Measurements from ENCODE around the gene DDX24. TPM values are rescaled to one million over a fixed set of nuclear protein-coding genes. Genes with fewer than 3 reads are reported as not detected.

Gene DDX24
- total RNA-seq: 89.9 and 94.8 TPM in 2 replicates

GRCh38 chr14:94080621-94081385 lies at the start of gene DDX24, which contains the start of gene IFI27L1:
Gene DDX24 (minus strand): TSS chr14:94081202. CDS start chr14:94079742, 1,460 bp downstream.
Gene IFI27L1 (plus strand): TSS chr14:94081310. CDS start chr14:94096938, 15,628 bp downstream.

GRCh38 chr14:94129111-94129757 lies 48.2 kb upstream of the DDX24 start, which contains the start of gene IFI27L2:
Gene IFI27L2 (minus strand): TSS chr14:94129604. CDS start chr14:94129564, 40 bp downstream.

GRCh38 chr14:94110552-94111181 lies 29.7 kb upstream of the DDX24 start, which contains the start of gene IFI27:
Gene IFI27 (plus strand): TSS chr14:94110736.

GRCh38 chr14:94026173-94026888 lies 54.7 kb downstream of the DDX24 start, which contains the start of gene OTUB2:
Gene OTUB2 (plus strand): TSS chr14:94026340. CDS start chr14:94026538, 198 bp downstream.

Other genes with a start within 250 kb of the DDX24 start
- not detected in 2 replicates for gene FAM181A, start 153.9 kb downstream of the DDX24 start, total RNA-seq
- gene ASB2, start 104.6 kb downstream of the DDX24 start, total RNA-seq: 0.58 TPM in 1 of 2 replicates, not detected in the other
- gene CCDC197, start 83.9 kb downstream of the DDX24 start, total RNA-seq: not detected in 2 replicates
- gene OTUB2, start 54.9 kb downstream of the DDX24 start, total RNA-seq: 1.6 and 4.0 TPM in 2 replicates
- 37.2 and 59.4 TPM in 2 replicates for gene IFI27L1, start 108 bp upstream of the DDX24 start, total RNA-seq
- gene IFI27, start 29.5 kb upstream of the DDX24 start, total RNA-seq: 0.58 and 1.4 TPM in 2 replicates
- gene IFI27L2, start 48.4 kb upstream of the DDX24 start, total RNA-seq: 144 and 259 TPM in 2 replicates
- gene PPP4R4, start 93.1 kb upstream of the DDX24 start, total RNA-seq: under 0.01 TPM in 1 of 2 replicates, not detected in the other
- not detected in 2 replicates for gene SERPINA10, start 212.1 kb upstream of the DDX24 start, total RNA-seq
- not detected in 2 replicates for gene SERPINA6, start 242.1 kb upstream of the DDX24 start, total RNA-seq

Measured in myometrial cell (primary cell).